Measurements from ENCODE around the gene SETD5. TPM values are rescaled to one million over a fixed set of nuclear protein-coding genes. Genes with fewer than 3 reads are reported as not detected.
A peak's percentile ranks its signal among the peaks of the same experiment; 100 is the strongest.

The SETD5 gene
- total RNA-seq, 1 experiment from 2014 or later, result 74.9 TPM

DNA sequence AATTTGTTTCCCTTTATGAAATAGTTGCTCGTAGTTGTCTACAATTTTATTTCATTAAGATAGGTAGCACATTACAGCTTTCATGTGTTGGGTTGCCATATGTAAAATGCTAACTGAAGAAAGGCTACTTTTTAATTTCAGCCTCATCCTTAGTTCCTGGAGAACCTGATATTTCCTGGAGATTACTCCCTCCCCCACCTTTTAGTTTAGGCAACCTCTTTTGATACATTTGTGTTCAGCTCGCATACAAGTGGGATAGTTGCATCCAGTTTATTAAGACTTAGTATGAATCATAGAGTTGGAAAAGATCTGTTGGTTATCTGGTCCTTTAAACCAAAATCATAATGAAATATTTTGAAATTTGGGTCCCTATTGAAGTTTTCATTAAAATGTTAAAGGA, 6.0 kb downstream of the SETD5 start:
- Histone ChIP-seq H3K79me2 (ENCODE audit: low read length) (peaks cover 100% of the 10 kb centered on the region), H3K4me1 (ENCODE audit: insufficient read depth, low read length) (peaks cover 49% of the 10 kb centered on the region), H3K4me2 (ENCODE audit: low read length) (peak overlapping the region; percentile 94), H4K20me1 (ENCODE audit: low read length) (peaks cover 93% of the 10 kb centered on the region), H3K9ac (ENCODE audit: low read length) (no peak overlapping the region), H3F3A (ENCODE audit: low read length, unreplicated experiment) (no peaks in the 10 kb centered on the region), H3K27me3 (ENCODE audit: low read length) (no peaks in the 10 kb centered on the region), H3K36me3 (ENCODE audit: low read depth, low read length) (0 out of 2 replicates have a peak, but pooled peaks cover 6% of the 10 kb centered on the region), H3K4me3 (ENCODE audit: low read length) (no peak overlapping the region), H3K27ac (ENCODE audit: low read length) (no peak overlapping the region), H3K9me3 (ENCODE audit: low read length) (no peaks in the 10 kb centered on the region), H2AFZ (ENCODE audit: low read length) (no peak overlapping the region), H3K9me2 (replicated peaks; ENCODE audit: low read length) (no peaks in the 10 kb centered on the region)
- no TSS peak for BruUV-seq (replicated peaks)
- ChIA-PET POLR2A (ENCODE audit: unreplicated experiment) (no interaction called here), CTCF (no interaction called here)
- no peak for TF ChIP-seq EZH2phosphoT487 (IDR thresholded peaks at IDR 0.05; ENCODE audit: borderline replicate concordance, low read length)
- no peak for TF ChIP-seq CTCF (conservative IDR thresholded peaks at IDR 0.05; ENCODE audit: low read depth, low read length)
- no peak for TF ChIP-seq EZH2 (IDR thresholded peaks at IDR 0.05; ENCODE audit: low read length, unreplicated experiment)
- intact Hi-C loops (cut with micrococcal nuclease), result no loop called here
- no peak for ATAC-seq
- DNase-seq, result no peak

DNA sequence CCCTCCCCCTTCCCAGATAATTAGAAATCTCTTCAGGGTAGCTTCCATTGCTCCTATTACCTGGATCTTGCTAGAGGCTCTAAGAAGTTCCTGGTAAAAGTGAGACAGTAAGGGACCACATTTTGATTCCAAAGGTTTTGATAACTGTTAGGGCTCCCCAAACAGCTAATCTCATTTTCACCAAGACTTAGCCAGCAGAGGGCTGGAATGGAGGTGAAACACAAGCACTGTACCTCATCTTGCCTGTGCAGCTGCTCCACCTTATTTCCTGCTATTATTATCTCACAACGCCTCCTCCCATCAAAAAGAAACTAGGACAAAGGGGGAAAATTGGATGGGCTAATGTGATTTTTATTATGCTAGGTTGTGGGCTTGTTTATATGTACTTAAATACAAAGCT, 7.3 kb downstream of the SETD5 start:
- peak overlapping the region; percentile 7; the same call in 1 of the 2 replicates for H3K4me2 ChIP-seq (ENCODE audit: low read length)
- BruUV-seq (replicated peaks), result no TSS peak
- intact Hi-C loops (cut with micrococcal nuclease), result no loop called here
- H2AFZ ChIP-seq (ENCODE audit: low read length), result no peak overlapping the region
- no peak overlapping the region for H3K27ac ChIP-seq (ENCODE audit: low read length)
- H3K27me3 ChIP-seq (ENCODE audit: low read length), result no peaks in the 10 kb centered on the region
- DNase-seq (no peak), ATAC-seq (no peak)
- no peaks in the 10 kb centered on the region for H3K9me2 ChIP-seq (replicated peaks; ENCODE audit: low read length)
- H3K36me3 ChIP-seq (ENCODE audit: low read depth, low read length), result peaks cover 13% of the 10 kb centered on the region; the same call in 1 of the 2 replicates
- no peak overlapping the region for H3K9ac ChIP-seq (ENCODE audit: low read length)
- H3K4me3 ChIP-seq (ENCODE audit: low read length), result no peak overlapping the region
- POLR2A ChIA-PET (ENCODE audit: unreplicated experiment), result no interaction called here
- no peaks in the 10 kb centered on the region for H3K9me3 ChIP-seq (ENCODE audit: low read length)
- H3K79me2 ChIP-seq (ENCODE audit: low read length), result peaks cover 100% of the 10 kb centered on the region
- no peaks in the 10 kb centered on the region for H3F3A ChIP-seq (ENCODE audit: low read length, unreplicated experiment)
- CTCF ChIA-PET, result interaction anchor here (0.6 kb wide), 1 partner anchor 17 kb away, joined by 3 read pairs; no protein-coding TSS in a partner anchor
- peaks cover 93% of the 10 kb centered on the region for H4K20me1 ChIP-seq (ENCODE audit: low read length)
- no peak for TF ChIP-seq EZH2 (IDR thresholded peaks at IDR 0.05; ENCODE audit: low read length, unreplicated experiment)
- peak; percentile 30; the same call in 1 of the 2 replicates for TF ChIP-seq CTCF (conservative IDR thresholded peaks at IDR 0.05; ENCODE audit: low read depth, low read length)
- TF ChIP-seq EZH2phosphoT487 (IDR thresholded peaks at IDR 0.05; ENCODE audit: borderline replicate concordance, low read length), result no peak
- H3K4me1 ChIP-seq (ENCODE audit: insufficient read depth, low read length), result peaks cover 48% of the 10 kb centered on the region

DNA sequence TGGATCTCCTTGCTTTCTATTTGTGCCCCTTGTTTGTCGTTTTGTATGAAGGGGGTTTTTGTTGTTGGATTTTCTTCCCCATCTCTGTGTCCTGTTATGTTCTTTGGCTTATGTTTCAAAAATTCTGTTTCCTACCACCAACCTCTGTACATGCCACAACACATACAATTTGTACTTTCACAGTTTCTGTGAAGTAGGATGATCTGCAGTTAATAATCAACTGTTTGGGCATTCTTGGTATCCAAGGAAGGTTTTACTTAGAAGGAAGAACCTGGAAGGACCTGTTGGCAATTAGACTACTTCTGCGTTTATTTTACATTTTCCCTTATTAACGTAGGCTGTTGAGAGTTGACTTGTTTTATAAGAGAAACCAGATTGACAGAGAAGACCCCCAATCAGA, 8.3 kb downstream of the SETD5 start:
- no peak overlapping the region for H3K4me3 ChIP-seq (ENCODE audit: low read length)
- peaks cover 39% of the 10 kb centered on the region for H3K4me1 ChIP-seq (ENCODE audit: insufficient read depth, low read length)
- H3K79me2 ChIP-seq (ENCODE audit: low read length), result peaks cover 100% of the 10 kb centered on the region
- H3K9me2 ChIP-seq (replicated peaks; ENCODE audit: low read length), result no peaks in the 10 kb centered on the region
- BruUV-seq (replicated peaks), result no TSS peak
- intact Hi-C loops (cut with micrococcal nuclease), result no loop called here
- CTCF ChIA-PET, result no interaction called here
- H3F3A ChIP-seq (ENCODE audit: low read length, unreplicated experiment), result no peaks in the 10 kb centered on the region
- H3K9me3 ChIP-seq (ENCODE audit: low read length), result no peaks in the 10 kb centered on the region
- TF ChIP-seq EZH2phosphoT487 (IDR thresholded peaks at IDR 0.05; ENCODE audit: borderline replicate concordance, low read length) (no peak), CTCF (conservative IDR thresholded peaks at IDR 0.05; ENCODE audit: low read depth, low read length) (no peak), EZH2 (IDR thresholded peaks at IDR 0.05; ENCODE audit: low read length, unreplicated experiment) (no peak)
- H3K4me2 ChIP-seq (ENCODE audit: low read length), result no peak overlapping the region
- ATAC-seq, result no peak
- peaks cover 93% of the 10 kb centered on the region for H4K20me1 ChIP-seq (ENCODE audit: low read length)
- H3K9ac ChIP-seq (ENCODE audit: low read length), result no peak overlapping the region
- no peak for DNase-seq
- no peak overlapping the region for H3K27ac ChIP-seq (ENCODE audit: low read length)
- H3K36me3 ChIP-seq (ENCODE audit: low read depth, low read length), result peaks cover 13% of the 10 kb centered on the region; the same call in 1 of the 2 replicates
- H2AFZ ChIP-seq (ENCODE audit: low read length), result no peak overlapping the region
- no peaks in the 10 kb centered on the region for H3K27me3 ChIP-seq (ENCODE audit: low read length)
- POLR2A ChIA-PET (ENCODE audit: unreplicated experiment), result no interaction called here

Measured in PC-3 (cell line).